Caco-2 (cell line): ENCODE results near the gene ZNF226. TPM values are rescaled to one million over a fixed set of nuclear protein-coding genes. Genes with fewer than 3 reads are reported as not detected.
"Not testable (repeated sequence)": the region's sequence is repeated elsewhere in the genome, so short reads cannot be mapped to it uniquely, and the experiment has no call there.

Experiments
- BruUV-seq: library from RNA; stranded (reverse); fragments of 400-500 nt; replicated peaks from 2 replicates; lab custom pipeline; 2021; lab: Mats Ljungman, UMichigan
- CTCF ChIA-PET: fragments of 300-600 bp; sonication (Branson Sonifier 250); formaldehyde crosslinking; loops from one replicate; lab custom pipeline; 2022; ENCODE audit warnings: antibody characterized with exemption; lab: Charles Lee
- POLR2A ChIA-PET: fragments of 300-600 bp; sonication (Branson Sonifier 250); formaldehyde crosslinking; loops from one replicate; lab custom pipeline; 2022; ENCODE audit warnings: antibody characterized with exemption; lab: Charles Lee
- DNase-seq, 2 experiments: peaks; one replicate each; pipeline versions ENCODE4 v3.0.0 to v3.0.0-alpha.2; 2020 to 2022
- H3K27me3 ChIP-seq: replicated peaks from 2 replicates; pipeline ENCODE4 v1.6.0; 2011; ENCODE audit warnings: low read length; ENCODE audit not compliant: control insufficient read depth, insufficient read depth
- H3K36me3 ChIP-seq: 2 replicates; pipeline ENCODE4 v1.5.1; 2011; ENCODE audit warnings: low read length; ENCODE audit not compliant: control insufficient read depth, insufficient read depth
- H3K4me1 ChIP-seq: fragments of 250-450 bp; sonication (Bioruptor Pico); 2 replicates; pipeline ENCODE4 v1.5.1; 2020; ENCODE audit warnings: mild to moderate bottlenecking
- H3K4me3 ChIP-seq: 2 replicates; pipeline ENCODE4 v1.5.1; 2011; ENCODE audit warnings: low read depth, mild to moderate bottlenecking, control low read depth, low read length
- H3K9me3 ChIP-seq: fragments of 250-450 bp; sonication (Bioruptor Pico); 2 replicates; pipeline ENCODE4 v1.5.1; 2020; ENCODE audit warnings: mild to moderate bottlenecking, moderate library complexity
- H3K27ac Mint-ChIP-seq: one replicate; pipeline ENCODE4 v1.8.0; 2022; ENCODE audit warnings: mixed read lengths; ENCODE audit not compliant: unreplicated experiment
- H3K27me3 Mint-ChIP-seq: one replicate; pipeline ENCODE4 v1.8.0; 2022; ENCODE audit warnings: mixed read lengths; ENCODE audit not compliant: insufficient read depth, unreplicated experiment
- H3K36me3 Mint-ChIP-seq: one replicate; pipeline ENCODE4 v1.8.0; 2022; ENCODE audit warnings: mild to moderate bottlenecking, mixed read lengths; ENCODE audit not compliant: insufficient read depth, unreplicated experiment
- H3K4me1 Mint-ChIP-seq: one replicate; pipeline ENCODE4 v1.8.0; 2022; ENCODE audit warnings: low read depth, mixed read lengths; ENCODE audit not compliant: unreplicated experiment
- H3K4me3 Mint-ChIP-seq: one replicate; pipeline ENCODE4 v1.8.0; 2022; ENCODE audit warnings: mild to moderate bottlenecking, moderate library complexity, mixed read lengths; ENCODE audit not compliant: unreplicated experiment
- H3K9me3 Mint-ChIP-seq: one replicate; pipeline ENCODE4 v1.8.0; 2022; ENCODE audit warnings: mixed read lengths; ENCODE audit not compliant: unreplicated experiment
- CTCF ChIP-seq, 2 experiments: fragments of 200-600 bp in 1 of 2; IDR thresholded peaks; 1 replicate in 1 of 2; 2 replicates in 1 of 2; pipeline versions ENCODE4 v1.5.1 to v1.8.0; 2011 to 2022; ENCODE audit warnings: antibody characterized with exemption in 1 of 2, control low read depth in 1 of 2, inconsistent platforms in 1 of 2, low read depth in 1 of 2, low read length in 1 of 2, mild to moderate bottlenecking in 1 of 2, moderate library complexity in 1 of 2; ENCODE audit not compliant: insufficient read depth in 1 of 2, severe bottlenecking in 1 of 2, unreplicated experiment in 1 of 2
- intact Hi-C: fragments of 100-400 bp; cut with micrococcal nuclease; formaldehyde crosslinking; loops from one replicate; pipeline ENCODE4 v1.10.0; 2022; ENCODE audit not compliant: unreplicated experiment
- total RNA-seq: library from RNA; stranded (reverse); gene quantifications from 2 replicates; pipeline ENCODE4 v1.2.3, GENCODE V29; 2022

Gene ZNF226
- total RNA-seq, 1 experiment from 2014 or later, result 28.0 TPM

- peak overlapping the region; percentile 91 for H3K27ac Mint-ChIP-seq
Observed at GRCh38 chr19:44212866-44213346, 48.0 kb downstream of the ZNF226 start.

DNA sequence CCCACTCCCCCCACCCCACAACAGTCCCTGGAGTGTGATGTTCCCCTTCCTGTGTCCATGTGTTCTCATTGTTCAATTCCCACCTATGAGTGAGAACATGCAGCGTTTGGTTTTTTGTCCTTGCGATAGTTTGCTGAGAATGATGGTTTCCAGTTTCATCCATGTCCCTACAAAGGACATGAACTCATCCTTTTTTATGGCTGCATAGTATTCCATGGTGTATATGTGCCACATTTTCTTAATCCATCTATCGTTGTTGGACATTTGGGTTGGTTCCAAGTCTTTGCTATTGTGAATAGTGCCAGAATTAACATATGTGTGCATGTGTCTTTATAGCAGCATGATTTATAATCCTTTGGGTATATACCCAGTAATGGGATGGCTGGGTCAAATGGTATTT, 55.0 kb downstream of the ZNF226 start:
- H3K4me1 ChIP-seq, H3K4me3 Mint-ChIP-seq, DNase-seq, H3K9me3 ChIP-seq, H3K27me3 Mint-ChIP-seq, H3K4me1 Mint-ChIP-seq, CTCF ChIA-PET, H3K4me3 ChIP-seq, BruUV-seq, POLR2A ChIA-PET, H3K27ac Mint-ChIP-seq, intact Hi-C loops, H3K36me3 ChIP-seq, H3K27me3 ChIP-seq, H3K9me3 Mint-ChIP-seq: not testable (repeated sequence)
- H3K36me3 Mint-ChIP-seq, result peaks cover 49% of the 10 kb centered on the region

More at GRCh38 chr19:44212866-44213346, 48.0 kb downstream of the ZNF226 start:
- TF ChIP-seq CTCF (IDR thresholded peaks at IDR 0.05; ENCODE audit: insufficient read depth in 1 of 2, low read depth in 1 of 2, low read length in 1 of 2, severe bottlenecking in 1 of 2, unreplicated experiment in 1 of 2), result no peak
- CTCF ChIA-PET, result interaction anchor here (0.7 to 1.7 kb wide), 7 partner anchors 48 to 1673 kb away, joined by 4 to 7 read pairs (median 5); partner anchors contain the start of genes ZNF226 and ZNF235
- POLR2A ChIA-PET, result interaction anchor here (0.6 to 1.2 kb wide), 4 partner anchors 48 to 493 kb away, joined by 3 to 10 read pairs (median 5); partner anchors contain the start of genes ZNF226 and ZNF45
- Histone ChIP-seq H3K4me1 (0 out of 2 replicates have a peak, but pooled peaks cover 6% of the 10 kb centered on the region), H3K9me3 (no peaks in the 10 kb centered on the region), H3K36me3 (peaks cover 3% of the 10 kb centered on the region), H3K27me3 (no peaks in the 10 kb centered on the region), H3K4me3 (peak overlapping the region; percentile 64)
- Mint-ChIP-seq H3K4me3 (peak overlapping the region; percentile 85), H3K27me3 (no peaks in the 10 kb centered on the region), H3K4me1 (no peaks in the 10 kb centered on the region), H3K9me3 (no peaks in the 10 kb centered on the region), H3K36me3 (peaks cover 31% of the 10 kb centered on the region)
- DNase-seq, result no peak
- intact Hi-C loops, result loop anchor here (1.0 kb wide), 5 partner anchors 41 to 287 kb away; partner anchors contain the start of genes ZNF112, ZNF180, ZNF225 and ZNF235
- BruUV-seq, result no TSS peak

DNA sequence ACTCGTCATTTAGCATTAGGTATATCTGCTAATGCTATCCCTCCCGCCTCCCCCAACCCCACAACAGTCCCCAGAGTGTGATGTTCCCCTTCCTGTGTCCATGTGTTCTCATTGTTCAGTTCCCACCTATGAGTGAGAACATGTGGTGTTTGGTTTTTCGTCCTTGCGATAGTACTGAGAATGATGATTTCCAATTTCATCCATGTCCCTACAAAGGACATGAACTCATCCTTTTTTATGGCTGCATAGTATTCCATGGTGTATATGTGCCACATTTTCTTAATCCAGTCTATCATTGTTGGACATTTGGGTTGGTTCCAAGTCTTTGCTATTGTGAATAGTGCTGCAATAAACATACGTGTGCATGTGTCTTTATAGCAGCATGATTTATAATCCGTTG, 55.9 kb downstream of the ZNF226 start:
- H3K4me1 Mint-ChIP-seq, POLR2A ChIA-PET, H3K4me3 ChIP-seq, H3K9me3 ChIP-seq, H3K27me3 Mint-ChIP-seq, DNase-seq, H3K36me3 ChIP-seq, intact Hi-C loops, BruUV-seq, CTCF ChIA-PET, H3K4me3 Mint-ChIP-seq, H3K9me3 Mint-ChIP-seq, H3K4me1 ChIP-seq, H3K27me3 ChIP-seq, H3K27ac Mint-ChIP-seq: not testable (repeated sequence)
- H3K36me3 Mint-ChIP-seq, result peaks cover 48% of the 10 kb centered on the region

- H3K36me3 Mint-ChIP-seq, result peaks cover 48% of the 10 kb centered on the region
- H3K4me3 ChIP-seq, H3K27ac Mint-ChIP-seq, H3K9me3 Mint-ChIP-seq, DNase-seq, POLR2A ChIA-PET, CTCF ChIA-PET, H3K36me3 ChIP-seq, H3K4me1 Mint-ChIP-seq, H3K9me3 ChIP-seq, H3K27me3 Mint-ChIP-seq, BruUV-seq, intact Hi-C loops, H3K27me3 ChIP-seq, H3K4me1 ChIP-seq, H3K4me3 Mint-ChIP-seq: not testable (repeated sequence)
Observed at GRCh38 chr19:44221291-44221690, 56.4 kb downstream of the ZNF226 start.

Other genes with a start within 250 kb of the ZNF226 start
- gene ZNF45, start 229.8 kb upstream of the ZNF226 start, total RNA-seq, result 14.8 and 14.9 TPM in 2 replicates
- 4.3 and 6.2 TPM in 2 replicates for gene ZNF221, start 213.9 kb upstream of the ZNF226 start, total RNA-seq
- gene ZNF155, start 180.9 kb upstream of the ZNF226 start, total RNA-seq, result 9.4 and 10.3 TPM in 2 replicates
- 5.1 and 5.5 TPM in 2 replicates for gene ZNF230, start 162.1 kb upstream of the ZNF226 start, total RNA-seq
- gene ZNF222, start 139.7 kb upstream of the ZNF226 start, total RNA-seq, result 4.4 and 5.6 TPM in 2 replicates
- gene ZNF223, start 113.1 kb upstream of the ZNF226 start, total RNA-seq, result 9.9 and 11.3 TPM in 2 replicates
- gene ZNF284, start 92.9 kb upstream of the ZNF226 start, total RNA-seq, result 2.3 and 3.6 TPM in 2 replicates
- 24.7 and 25.9 TPM in 2 replicates for gene ZNF224, start 70.7 kb upstream of the ZNF226 start, total RNA-seq
- 4.3 and 4.8 TPM in 2 replicates for gene ZNF225, start 51.7 kb upstream of the ZNF226 start, total RNA-seq
- gene ZNF234, start 23.5 kb upstream of the ZNF226 start, total RNA-seq, result 9.4 and 13.3 TPM in 2 replicates
- 25.9 and 27.3 TPM in 2 replicates for gene ZNF227, start 47.4 kb downstream of the ZNF226 start, total RNA-seq
- 4.2 and 4.5 TPM in 2 replicates for gene ZNF233, start 94.8 kb downstream of the ZNF226 start, total RNA-seq
- 9.2 and 9.5 TPM in 2 replicates for gene ZNF235, start 139.9 kb downstream of the ZNF226 start, total RNA-seq
- gene ZNF112, start 191.6 kb downstream of the ZNF226 start, total RNA-seq, result 4.2 and 6.1 TPM in 2 replicates
- gene ZNF285, start 236.5 kb downstream of the ZNF226 start, total RNA-seq, result 0.91 and 1.5 TPM in 2 replicates